Middle frontal gyrus (tissue), 1 donor: Measurements from ENCODE around the gene CDH9.

ENCODE experiments used
- DNase-seq: peaks from one replicate; pipeline ENCODE4 v3.0.0-alpha.2; 2015; ENCODE audit warnings: low spot score; ENCODE audit errors: extremely low spot score

The CDH9 gene

DNA sequence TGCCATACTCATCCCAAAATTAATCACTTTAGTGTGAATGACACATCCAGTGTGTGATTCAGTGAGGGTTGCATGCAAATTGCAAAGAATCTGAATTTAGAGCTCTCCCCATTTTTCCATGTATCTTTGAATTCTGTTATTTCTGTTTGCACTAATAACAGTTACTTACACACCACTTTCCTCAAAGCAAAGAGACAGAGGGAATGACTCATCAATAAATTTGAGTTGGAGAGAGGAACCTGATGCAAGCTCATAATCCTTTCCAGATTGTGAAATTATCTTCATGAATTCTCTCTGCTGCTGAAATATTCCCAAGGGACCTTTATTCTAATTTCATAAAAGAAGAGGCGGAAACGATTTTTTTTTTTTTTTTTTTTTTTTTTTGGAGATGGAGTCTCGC, 204.8 kb downstream of the CDH9 start:
- DNase-seq: peak; percentile 18
